Keratinocyte (primary cell): Measurements from ENCODE around the gene LDB2.

Experiments
- EZH2 ChIP-seq: IDR thresholded peaks from one replicate; pipeline ENCODE4 v1.6.1; 2012; ENCODE audit warnings: inconsistent platforms, mild to moderate bottlenecking, low read length, moderate library complexity
- TF ChIP-seq, protein P1 (sequence below), 3 experiments: IDR thresholded peaks in 1 of 3; conservative IDR thresholded peaks in 1 of 3; optimal IDR thresholded peaks in 1 of 3; 2 replicates in 2 of 3; 3 replicates in 1 of 3; pipeline versions ENCODE3 to v1.5.1; 2011; ENCODE audit warnings: low read length in 3 of 3, mild to moderate bottlenecking in 3 of 3, moderate library complexity in 2 of 3, control low read depth in 1 of 3, inconsistent platforms in 1 of 3; ENCODE audit not compliant: insufficient read depth in 2 of 3; ENCODE audit errors: extremely low read depth in 1 of 3

DNA sequence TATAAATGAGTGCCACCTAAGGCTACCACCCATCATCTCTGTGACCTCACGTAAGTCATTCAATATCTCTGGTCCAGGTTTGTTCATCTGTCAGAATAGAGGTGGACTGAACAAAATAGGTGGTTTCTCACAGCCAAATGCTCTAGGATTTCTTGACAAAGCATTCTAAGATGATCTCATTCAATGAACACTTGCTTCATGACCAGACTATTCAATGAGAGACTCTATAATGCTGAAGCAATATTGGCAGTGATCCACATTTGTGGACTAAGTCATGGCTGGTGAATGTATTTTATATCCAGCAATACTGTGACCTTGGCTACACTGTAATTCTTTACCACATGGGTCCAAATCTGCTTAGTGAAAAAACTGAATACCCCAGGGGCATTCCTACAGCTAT lies 37.9 kb downstream of the LDB2 start:
- TF ChIP-seq, protein P1, sequence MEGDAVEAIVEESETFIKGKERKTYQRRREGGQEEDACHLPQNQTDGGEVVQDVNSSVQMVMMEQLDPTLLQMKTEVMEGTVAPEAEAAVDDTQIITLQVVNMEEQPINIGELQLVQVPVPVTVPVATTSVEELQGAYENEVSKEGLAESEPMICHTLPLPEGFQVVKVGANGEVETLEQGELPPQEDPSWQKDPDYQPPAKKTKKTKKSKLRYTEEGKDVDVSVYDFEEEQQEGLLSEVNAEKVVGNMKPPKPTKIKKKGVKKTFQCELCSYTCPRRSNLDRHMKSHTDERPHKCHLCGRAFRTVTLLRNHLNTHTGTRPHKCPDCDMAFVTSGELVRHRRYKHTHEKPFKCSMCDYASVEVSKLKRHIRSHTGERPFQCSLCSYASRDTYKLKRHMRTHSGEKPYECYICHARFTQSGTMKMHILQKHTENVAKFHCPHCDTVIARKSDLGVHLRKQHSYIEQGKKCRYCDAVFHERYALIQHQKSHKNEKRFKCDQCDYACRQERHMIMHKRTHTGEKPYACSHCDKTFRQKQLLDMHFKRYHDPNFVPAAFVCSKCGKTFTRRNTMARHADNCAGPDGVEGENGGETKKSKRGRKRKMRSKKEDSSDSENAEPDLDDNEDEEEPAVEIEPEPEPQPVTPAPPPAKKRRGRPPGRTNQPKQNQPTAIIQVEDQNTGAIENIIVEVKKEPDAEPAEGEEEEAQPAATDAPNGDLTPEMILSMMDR (optimal IDR thresholded peaks at IDR 0.05 in 1 of 3, IDR thresholded peaks at IDR 0.05 in 1 of 3, conservative IDR thresholded peaks at IDR 0.05 in 1 of 3; ENCODE audit: extremely low read depth in 1 of 3, insufficient read depth in 2 of 3, low read length in 3 of 3), result no peak
- TF ChIP-seq EZH2, result no peak
